Thoracic aorta (tissue), 2 donors: ENCODE measurements around the gene VSTM2B. TPM values are rescaled to one million over a fixed set of nuclear protein-coding genes. Genes with fewer than 3 reads are reported as not detected.

Experiments
- ATAC-seq: fragments of 150-250 bp; one replicate; pipeline ENCODE4 v1.8.0; 2017; ENCODE audit warnings: low read depth; ENCODE audit not compliant: insufficient number of reproducible peaks, low FRiP score
- DNase-seq: peaks from one replicate; pipeline ENCODE4 v3.0.0-alpha.2; 2020; ENCODE audit warnings: low spot score
- H3K27ac ChIP-seq, 2 donors: fragments of 200-600 bp; sonication (generic); 1 replicate in 1 of 2; 2 replicates in 1 of 2; pipeline ENCODE4 v1.5.1; 2016; ENCODE audit warnings: mild to moderate bottlenecking in 2 of 2, moderate library complexity in 2 of 2
- H3K27me3 ChIP-seq: fragments of 200-600 bp; sonication (generic); replicated peaks from 2 replicates; pipeline ENCODE4 v1.6.0; 2016; ENCODE audit warnings: mild to moderate bottlenecking; ENCODE audit not compliant: insufficient read depth
- H3K36me3 ChIP-seq: fragments of 200-600 bp; sonication (generic); one replicate; pipeline ENCODE4 v1.5.1; 2016
- H3K4me1 ChIP-seq, 2 donors: fragments of 200-600 bp; sonication (generic); 1 replicate in 1 of 2; 2 replicates in 1 of 2; pipeline versions ENCODE4 v1.5.1 to v1.6.0; 2016; ENCODE audit warnings: low read depth in 2 of 2, mild to moderate bottlenecking in 1 of 2; ENCODE audit not compliant: control insufficient read depth in 1 of 2
- H3K4me3 ChIP-seq: fragments of 200-600 bp; sonication (generic); 2 replicates; pipeline ENCODE4 v1.5.1; 2016; ENCODE audit warnings: mild to moderate bottlenecking
- H3K9me3 ChIP-seq: fragments of 200-600 bp; sonication (generic); 2 replicates; pipeline ENCODE4 v1.5.1; 2016
- total RNA-seq, 2 donors: library from RNA; depleted of rRNA; stranded (reverse); fragments of >200 nt; gene quantifications; one replicate each; pipeline versions ENCODE4 v1.1.0 to v1.2.3, GENCODE V29; 2016
- TF ChIP-seq, protein P1 (sequence below): fragments of 200-600 bp; sonication (generic); IDR thresholded peaks from one replicate; pipeline ENCODE4 v1.5.1; 2019; ENCODE audit warnings: antibody characterized with exemption

Gene VSTM2B
- total RNA-seq, 2 donors from 2014 or later, result not detected

DNA sequence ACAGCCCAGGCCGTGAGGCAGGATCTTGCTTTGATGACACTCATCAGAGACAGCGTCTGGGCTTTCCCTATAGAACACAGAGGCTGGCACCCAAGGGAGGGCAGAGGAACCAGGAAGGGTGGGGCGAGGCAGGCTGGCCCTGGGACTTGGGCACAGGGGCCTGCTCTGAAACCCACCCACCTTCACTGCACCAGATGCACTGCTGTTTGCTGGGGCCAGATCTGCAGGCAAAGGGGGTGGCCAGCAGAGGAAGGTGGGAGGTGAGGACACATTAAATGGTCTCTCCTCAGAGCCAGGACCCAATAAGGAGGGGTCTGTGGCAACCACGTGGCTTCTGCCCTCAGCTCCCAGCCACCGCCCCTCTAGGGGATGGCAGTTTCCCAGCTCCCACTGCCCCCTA lies 6.6 kb upstream of the VSTM2B start:
- Histone ChIP-seq H3K4me1 (no peaks in the 10 kb centered on the region), H3K27me3 (no peaks in the 10 kb centered on the region), H3K9me3 (no peaks in the 10 kb centered on the region), H3K27ac (no peak overlapping the region), H3K4me3 (no peak overlapping the region), H3K36me3 (no peaks in the 10 kb centered on the region)
- TF ChIP-seq, protein P1, sequence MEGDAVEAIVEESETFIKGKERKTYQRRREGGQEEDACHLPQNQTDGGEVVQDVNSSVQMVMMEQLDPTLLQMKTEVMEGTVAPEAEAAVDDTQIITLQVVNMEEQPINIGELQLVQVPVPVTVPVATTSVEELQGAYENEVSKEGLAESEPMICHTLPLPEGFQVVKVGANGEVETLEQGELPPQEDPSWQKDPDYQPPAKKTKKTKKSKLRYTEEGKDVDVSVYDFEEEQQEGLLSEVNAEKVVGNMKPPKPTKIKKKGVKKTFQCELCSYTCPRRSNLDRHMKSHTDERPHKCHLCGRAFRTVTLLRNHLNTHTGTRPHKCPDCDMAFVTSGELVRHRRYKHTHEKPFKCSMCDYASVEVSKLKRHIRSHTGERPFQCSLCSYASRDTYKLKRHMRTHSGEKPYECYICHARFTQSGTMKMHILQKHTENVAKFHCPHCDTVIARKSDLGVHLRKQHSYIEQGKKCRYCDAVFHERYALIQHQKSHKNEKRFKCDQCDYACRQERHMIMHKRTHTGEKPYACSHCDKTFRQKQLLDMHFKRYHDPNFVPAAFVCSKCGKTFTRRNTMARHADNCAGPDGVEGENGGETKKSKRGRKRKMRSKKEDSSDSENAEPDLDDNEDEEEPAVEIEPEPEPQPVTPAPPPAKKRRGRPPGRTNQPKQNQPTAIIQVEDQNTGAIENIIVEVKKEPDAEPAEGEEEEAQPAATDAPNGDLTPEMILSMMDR, result no peak
- no peak for DNase-seq
- ATAC-seq, result no peak

DNA sequence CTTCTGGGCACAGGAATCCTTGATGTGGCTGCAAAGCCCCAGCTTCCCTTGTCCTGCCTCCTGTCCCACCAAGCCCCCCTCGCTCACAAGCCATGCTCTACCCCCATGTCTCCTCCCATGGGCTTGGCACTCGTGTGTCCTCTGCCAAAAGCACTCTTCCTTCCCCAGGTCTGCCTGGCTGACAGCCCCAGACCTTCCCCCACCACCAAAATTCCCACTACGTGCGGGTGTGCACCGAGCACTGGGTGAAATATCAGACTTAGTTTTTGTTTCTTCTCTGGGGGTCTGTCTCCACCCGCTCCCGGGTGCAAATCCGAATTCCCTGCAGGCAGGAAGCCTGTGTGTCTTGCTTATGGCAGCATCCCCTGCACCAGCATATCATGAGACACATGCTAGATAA lies 5.9 kb upstream of the VSTM2B start:
- Histone ChIP-seq H3K36me3 (no peaks in the 10 kb centered on the region), H3K9me3 (no peaks in the 10 kb centered on the region), H3K27ac (no peak overlapping the region), H3K4me1 (no peaks in the 10 kb centered on the region), H3K27me3 (no peaks in the 10 kb centered on the region), H3K4me3 (no peak overlapping the region)
- ATAC-seq (no peak), DNase-seq (no peak)
- TF ChIP-seq, protein P1, result no peak

DNA sequence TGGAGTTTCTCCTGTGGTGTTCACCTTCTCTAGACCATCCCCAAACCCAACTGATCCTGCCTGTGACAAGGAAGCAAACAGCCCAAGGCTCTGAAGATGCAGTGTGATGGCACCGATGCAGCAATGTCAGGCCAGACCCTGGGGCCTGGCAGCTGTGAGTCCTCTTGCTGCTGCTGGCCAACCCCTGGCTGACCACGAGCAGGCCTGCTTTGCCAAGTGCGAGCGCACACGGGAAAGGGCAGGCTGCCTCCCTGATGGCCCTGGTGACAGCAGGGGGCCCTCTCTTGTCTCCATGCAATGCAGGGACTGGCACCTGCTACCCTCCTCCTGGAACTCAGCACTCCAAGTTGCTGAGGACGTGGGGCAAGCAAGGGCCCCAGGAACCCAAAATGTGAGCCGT lies 5.4 kb upstream of the VSTM2B start:
- no peak for DNase-seq
- ATAC-seq, result no peak
- Histone ChIP-seq H3K9me3 (no peaks in the 10 kb centered on the region), H3K27ac (no peak overlapping the region), H3K27me3 (no peaks in the 10 kb centered on the region), H3K36me3 (no peaks in the 10 kb centered on the region), H3K4me3 (no peak overlapping the region), H3K4me1 (no peaks in the 10 kb centered on the region)
- TF ChIP-seq, protein P1, result no peak

DNA sequence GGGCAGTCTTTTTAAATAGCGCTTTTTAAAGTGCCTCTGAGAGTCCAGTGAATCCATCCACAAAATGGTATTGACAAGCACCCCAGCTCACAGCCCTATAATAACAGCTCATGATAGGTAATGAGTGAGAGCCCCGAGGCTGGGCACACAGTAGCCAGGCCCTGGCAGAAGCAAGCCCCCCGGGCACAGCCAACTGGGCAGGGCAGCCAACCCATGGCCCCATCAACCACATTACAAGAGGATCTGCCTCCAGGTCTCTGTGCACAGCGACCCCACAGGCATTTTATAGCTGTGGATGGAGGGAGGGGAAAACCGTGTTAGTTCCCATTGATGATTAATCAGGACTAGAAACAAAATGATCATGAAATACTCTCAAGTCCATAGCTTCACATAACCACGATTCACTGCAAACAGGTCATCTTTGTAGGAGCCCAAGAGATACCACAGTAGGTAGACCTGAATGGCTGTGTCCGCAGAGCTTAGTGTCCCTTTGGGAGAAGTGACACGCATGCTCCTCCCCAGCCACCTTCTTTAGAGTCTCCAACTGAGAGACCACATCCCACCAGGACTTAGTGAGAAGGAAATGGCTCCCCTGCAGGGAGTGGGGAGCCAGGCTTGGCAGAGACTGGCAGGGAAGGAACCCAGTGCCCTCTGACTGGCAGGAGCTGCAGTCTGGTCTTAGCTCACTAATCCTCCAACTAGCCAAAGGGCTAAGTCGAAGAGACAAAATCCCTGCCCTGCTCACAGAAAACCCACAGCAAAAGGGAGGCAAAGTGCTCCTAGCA lies 4.3 kb upstream of the VSTM2B start:
- ATAC-seq, result no peak

DNA sequence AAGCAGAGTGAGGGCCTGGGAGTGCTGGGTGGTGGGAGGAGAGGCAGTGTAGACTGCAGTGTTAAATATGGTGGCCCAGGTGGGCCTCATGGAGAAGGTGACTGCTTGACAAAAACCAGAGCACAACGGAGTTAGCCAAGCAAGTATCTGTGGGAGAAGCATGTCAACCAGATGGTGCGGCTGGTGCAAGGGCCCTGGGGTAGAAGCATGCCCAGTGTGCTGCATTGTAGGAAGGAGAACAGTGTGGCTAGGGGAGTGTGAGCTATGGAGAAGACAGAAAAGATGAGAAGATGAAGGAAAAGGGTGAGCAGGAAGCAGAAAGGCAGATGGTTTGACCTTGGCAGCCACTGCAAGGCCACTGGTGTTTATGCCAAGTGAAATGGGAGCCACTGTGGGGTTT lies 2.2 kb upstream of the VSTM2B start:
- no peak for ATAC-seq
- H3K36me3 ChIP-seq, result no peaks in the 10 kb centered on the region
- TF ChIP-seq, protein P1, result no peak
- no peaks in the 10 kb centered on the region for H3K27me3 ChIP-seq
- H3K4me1 ChIP-seq, result peaks cover 0 to 25% of the 10 kb centered on the region in 2 donors
- no peak overlapping the region for H3K4me3 ChIP-seq
- no peak overlapping the region for H3K27ac ChIP-seq
- H3K9me3 ChIP-seq, result no peaks in the 10 kb centered on the region
- DNase-seq, result no peak

More for the DNA sequence above, 4.3 kb upstream of the VSTM2B start:
- TF ChIP-seq, protein P1, result no peak
- no peaks in the 10 kb centered on the region for H3K9me3 ChIP-seq
- no peaks in the 10 kb centered on the region for H3K27me3 ChIP-seq
- no peak overlapping the region for H3K4me3 ChIP-seq
- no peak overlapping the region for H3K27ac ChIP-seq
- H3K4me1 ChIP-seq, result peaks cover 0 to 6% of the 10 kb centered on the region in 2 donors
- H3K36me3 ChIP-seq, result no peaks in the 10 kb centered on the region
- DNase-seq, result no peak
